ENCODE results near the gene ACAD11. TPM values are rescaled to one million over a fixed set of nuclear protein-coding genes. Genes with fewer than 3 reads are reported as not detected.

ACAD11 gene
- total RNA-seq (2014; rRNA removed; shearing (Covaris generic)) = 7.2 and 11.8 TPM in 2 replicates

GRCh38 chr3:132659365-132660051 lies at the start of gene ACAD11:
Gene ACAD11, minus strand, starts transcription at chr3:132659809. Its CDS starts 58 bp downstream, at chr3:132659751.
- Histone ChIP-seq H3K27me3 (ENCODE audit: control insufficient read depth, insufficient read depth, low read length) (no peaks in the 10 kb centered on the region), H3K4me3 (ENCODE audit: insufficient read depth, low read depth, low read length) (peak within 1 kb of the TSS; percentile 92), H3K36me3 (replicated peaks; ENCODE audit: control insufficient read depth, insufficient read depth, low read length) (no peaks in the 10 kb centered on the region)
- peak; percentile 70 for DNase-seq

GRCh38 chr3:132703733-132704132 lies 44.1 kb upstream of the ACAD11 start:
- no peak for DNase-seq
- no peak overlapping the region for H3K4me3 ChIP-seq (ENCODE audit: insufficient read depth, low read depth, low read length)
- no peaks in the 10 kb centered on the region for H3K27me3 ChIP-seq (ENCODE audit: control insufficient read depth, insufficient read depth, low read length)
- H3K36me3 ChIP-seq (replicated peaks; ENCODE audit: control insufficient read depth, insufficient read depth, low read length) = peaks cover 15% of the 10 kb centered on the region

GRCh38 chr3:132695422-132695821 lies 35.8 kb upstream of the ACAD11 start:
- Histone ChIP-seq H3K27me3 (ENCODE audit: control insufficient read depth, insufficient read depth, low read length) (no peaks in the 10 kb centered on the region), H3K36me3 (replicated peaks; ENCODE audit: control insufficient read depth, insufficient read depth, low read length) (peaks cover 14% of the 10 kb centered on the region)

GRCh38 chr3:132694991-132695390 lies 35.4 kb upstream of the ACAD11 start:
- H3K36me3 ChIP-seq (replicated peaks; ENCODE audit: control insufficient read depth, insufficient read depth, low read length) = peaks cover 18% of the 10 kb centered on the region
- no peaks in the 10 kb centered on the region for H3K27me3 ChIP-seq (ENCODE audit: control insufficient read depth, insufficient read depth, low read length)
- no peak overlapping the region for H3K4me3 ChIP-seq (ENCODE audit: insufficient read depth, low read depth, low read length)
- no peak for DNase-seq

More at GRCh38 chr3:132695422-132695821, 35.8 kb upstream of the ACAD11 start:
- no peak overlapping the region for H3K4me3 ChIP-seq (ENCODE audit: insufficient read depth, low read depth, low read length)
- no peak for DNase-seq

GRCh38 chr3:132690040-132690439 lies 30.4 kb upstream of the ACAD11 start:
- H3K36me3 ChIP-seq (replicated peaks; ENCODE audit: control insufficient read depth, insufficient read depth, low read length) = peaks cover 12% of the 10 kb centered on the region
- no peaks in the 10 kb centered on the region for H3K27me3 ChIP-seq (ENCODE audit: control insufficient read depth, insufficient read depth, low read length)
- no peak overlapping the region for H3K4me3 ChIP-seq (ENCODE audit: insufficient read depth, low read depth, low read length)
- DNase-seq = no peak

GRCh38 chr3:132682201-132682600 lies 22.6 kb upstream of the ACAD11 start:
- DNase-seq = no peak
- H3K4me3 ChIP-seq (ENCODE audit: insufficient read depth, low read depth, low read length) = no peak overlapping the region

GRCh38 chr3:132681421-132681820 lies 21.8 kb upstream of the ACAD11 start:
- no peaks in the 10 kb centered on the region for H3K27me3 ChIP-seq (ENCODE audit: control insufficient read depth, insufficient read depth, low read length)
- no peak overlapping the region for H3K4me3 ChIP-seq (ENCODE audit: insufficient read depth, low read depth, low read length)
- DNase-seq = no peak
- H3K36me3 ChIP-seq (replicated peaks; ENCODE audit: control insufficient read depth, insufficient read depth, low read length) = peaks cover 2% of the 10 kb centered on the region

More at GRCh38 chr3:132682201-132682600, 22.6 kb upstream of the ACAD11 start:
- Histone ChIP-seq H3K27me3 (ENCODE audit: control insufficient read depth, insufficient read depth, low read length) (no peaks in the 10 kb centered on the region), H3K36me3 (replicated peaks; ENCODE audit: control insufficient read depth, insufficient read depth, low read length) (no peaks in the 10 kb centered on the region; the same call in none of the 2 replicates)

- no peak for DNase-seq
- no peak overlapping the region for H3K4me3 ChIP-seq (ENCODE audit: insufficient read depth, low read depth, low read length)
- H3K27me3 ChIP-seq (ENCODE audit: control insufficient read depth, insufficient read depth, low read length) = no peaks in the 10 kb centered on the region
- peaks cover 2% of the 10 kb centered on the region for H3K36me3 ChIP-seq (replicated peaks; ENCODE audit: control insufficient read depth, insufficient read depth, low read length)
Observed at GRCh38 chr3:132679911-132680310, 20.3 kb upstream of the ACAD11 start.

GRCh38 chr3:132675408-132675807 lies 15.8 kb upstream of the ACAD11 start:
- H3K4me3 ChIP-seq (ENCODE audit: insufficient read depth, low read depth, low read length) = no peak overlapping the region
- no peak for DNase-seq
- H3K27me3 ChIP-seq (ENCODE audit: control insufficient read depth, insufficient read depth, low read length) = no peaks in the 10 kb centered on the region
- peaks cover 8% of the 10 kb centered on the region for H3K36me3 ChIP-seq (replicated peaks; ENCODE audit: control insufficient read depth, insufficient read depth, low read length)

- Histone ChIP-seq H3K4me3 (ENCODE audit: insufficient read depth, low read depth, low read length) (no peak overlapping the region), H3K27me3 (ENCODE audit: control insufficient read depth, insufficient read depth, low read length) (no peaks in the 10 kb centered on the region), H3K36me3 (replicated peaks; ENCODE audit: control insufficient read depth, insufficient read depth, low read length) (peaks cover 6% of the 10 kb centered on the region)
- no peak for DNase-seq
Observed at GRCh38 chr3:132669256-132669777, 9.7 kb upstream of the ACAD11 start.

GRCh38 chr3:132665230-132665745 lies 5.7 kb upstream of the ACAD11 start:
- Histone ChIP-seq H3K36me3 (replicated peaks; ENCODE audit: control insufficient read depth, insufficient read depth, low read length) (no peaks in the 10 kb centered on the region; the same call in 1 of the 2 replicates), H3K4me3 (ENCODE audit: insufficient read depth, low read depth, low read length) (no peak overlapping the region), H3K27me3 (ENCODE audit: control insufficient read depth, insufficient read depth, low read length) (no peaks in the 10 kb centered on the region)
- DNase-seq = no peak

- no peak for DNase-seq
- Histone ChIP-seq H3K4me3 (ENCODE audit: insufficient read depth, low read depth, low read length) (no peak overlapping the region), H3K27me3 (ENCODE audit: control insufficient read depth, insufficient read depth, low read length) (no peaks in the 10 kb centered on the region), H3K36me3 (replicated peaks; ENCODE audit: control insufficient read depth, insufficient read depth, low read length) (no peaks in the 10 kb centered on the region)
Observed at GRCh38 chr3:132662212-132662611, 2.6 kb upstream of the ACAD11 start.

GRCh38 chr3:132661101-132661500 lies 1.5 kb upstream of the ACAD11 start:
- H3K36me3 ChIP-seq (replicated peaks; ENCODE audit: control insufficient read depth, insufficient read depth, low read length) = no peaks in the 10 kb centered on the region
- peak overlapping the region; percentile 92 for H3K4me3 ChIP-seq (ENCODE audit: insufficient read depth, low read depth, low read length)
- DNase-seq = peak; percentile 16
- H3K27me3 ChIP-seq (ENCODE audit: control insufficient read depth, insufficient read depth, low read length) = no peaks in the 10 kb centered on the region

- H3K4me3 ChIP-seq (ENCODE audit: insufficient read depth, low read depth, low read length) = peak overlapping the region; percentile 92
Observed at GRCh38 chr3:132660811-132661070, 1.1 kb upstream of the ACAD11 start.

GRCh38 chr3:132660052-132660810 lies 622 bp upstream of the ACAD11 start, which contains the start of gene UBA5:
Gene UBA5, plus strand, starts transcription at chr3:132660329. Its CDS starts 209 bp downstream, at chr3:132660538.
- H3K27me3 ChIP-seq (ENCODE audit: control insufficient read depth, insufficient read depth, low read length) = no peaks in the 10 kb centered on the region
- H3K4me3 ChIP-seq (ENCODE audit: insufficient read depth, low read depth, low read length) = peak within 1 kb of the TSS; percentile 92
- no peaks in the 10 kb centered on the region for H3K36me3 ChIP-seq (replicated peaks; ENCODE audit: control insufficient read depth, insufficient read depth, low read length)
- DNase-seq = peak; percentile 73

More at GRCh38 chr3:132660811-132661070, 1.1 kb upstream of the ACAD11 start:
- Histone ChIP-seq H3K36me3 (replicated peaks; ENCODE audit: control insufficient read depth, insufficient read depth, low read length) (no peaks in the 10 kb centered on the region), H3K27me3 (ENCODE audit: control insufficient read depth, insufficient read depth, low read length) (no peaks in the 10 kb centered on the region)
- no peak for DNase-seq
